Ishikawa (cell line): ENCODE results near the gene PRKCD.

Experiments used
- EP300 ChIP-seq: IDR thresholded peaks from 2 replicates; pipeline ENCODE4 v1.6.1; 2012; ENCODE audit warnings: borderline replicate concordance
- REST ChIP-seq: IDR thresholded peaks from 2 replicates; pipeline ENCODE4 v1.6.1; 2012; ENCODE audit warnings: low read depth, mild to moderate bottlenecking
- TCF12 ChIP-seq: IDR thresholded peaks from 2 replicates; pipeline ENCODE4 v1.6.1; 2012; ENCODE audit warnings: low read depth

- TF ChIP-seq EP300: no peak
- TF ChIP-seq TCF12: no peak
- TF ChIP-seq REST: no peak
Measured at GRCh38 chr3:53190659-53191058, 29.6 kb downstream of the PRKCD start.
